GM19463 (cell line): ENCODE measurements around the gene PTPRN.
"Not testable (repeated sequence)": the region's sequence is repeated elsewhere in the genome, so short reads cannot be mapped to it uniquely, and the experiment has no call there.

ENCODE experiments used
- ATAC-seq: cut with Tn5 transposase; IDR thresholded peaks from one replicate; pipeline ENCODE4 v1.9.1; 2021; ENCODE audit warnings: mild to moderate bottlenecking, moderate library complexity; ENCODE audit not compliant: unreplicated experiment

The PTPRN gene

GRCh38 chr2:219309278-219309677, at the start of gene PTPRN:
TSS of gene PTPRN (minus strand) at chr2:219309401. CDS start at chr2:219309332, 69 bp downstream.
- no peak for ATAC-seq

- no peak for ATAC-seq
These were observed 49.2 kb upstream of the PTPRN start for GRCh38 chr2:219358170-219359075.

- ATAC-seq = no peak
These were observed 47.6 kb upstream of the PTPRN start for GRCh38 chr2:219356834-219357233.

- ATAC-seq = no peak
These were observed 45.4 kb upstream of the PTPRN start for GRCh38 chr2:219354582-219354981.

- no peak for ATAC-seq
These were observed 43.9 kb upstream of the PTPRN start for GRCh38 chr2:219353129-219353528.

GRCh38 chr2:219352448-219353023, 43.3 kb upstream of the PTPRN start:
- no peak for ATAC-seq

GRCh38 chr2:219350710-219351221, 41.6 kb upstream of the PTPRN start:
- ATAC-seq = no peak

- no peak for ATAC-seq
These were observed 41.0 kb upstream of the PTPRN start for GRCh38 chr2:219350215-219350614.

- ATAC-seq = no peak
These were observed 35.7 kb upstream of the PTPRN start for GRCh38 chr2:219344751-219345430.

GRCh38 chr2:219335373-219335786, 26.2 kb upstream of the PTPRN start:
- no peak for ATAC-seq

GRCh38 chr2:219334076-219334475, 24.9 kb upstream of the PTPRN start:
- ATAC-seq = no peak

GRCh38 chr2:219332542-219332941, 23.3 kb upstream of the PTPRN start, which contains the start of gene RESP18:
TSS of gene RESP18 (minus strand) at chr2:219332744.
- no peak for ATAC-seq

- no peak for ATAC-seq
These were observed 22.5 kb upstream of the PTPRN start for GRCh38 chr2:219331560-219332213.

- ATAC-seq = no peak
These were observed 18.5 kb upstream of the PTPRN start for GRCh38 chr2:219327719-219328118.

GRCh38 chr2:219325657-219326315, 16.6 kb upstream of the PTPRN start:
- ATAC-seq = no peak

GRCh38 chr2:219325136-219325535, 15.9 kb upstream of the PTPRN start:
- ATAC-seq = no peak

GRCh38 chr2:219323434-219323833, 14.2 kb upstream of the PTPRN start:
- ATAC-seq = no peak

- ATAC-seq = no peak
These were observed 5.7 kb upstream of the PTPRN start for GRCh38 chr2:219314804-219315468.

GRCh38 chr2:219312683-219313263, 3.6 kb upstream of the PTPRN start:
- not testable (repeated sequence) for ATAC-seq
